Stimulated activated CD4-positive, alpha-beta T cell treated with anti-CD3 and anti-CD28 coated beads, Interleukin-12 subunit alpha, Interleukin-12 subunit beta, amount 100 ng/mL, for 4 hours (primary cell): ENCODE results near the gene SETD1A.
"Not testable (repeated sequence)": the region's sequence is repeated elsewhere in the genome, so short reads cannot be mapped to it uniquely, and the experiment has no call there.

Source experiments
- DNase-seq: peaks from one replicate; pipeline ENCODE4 v3.0.0-alpha.2; 2020

The SETD1A gene

GRCh38 chr16:31001507-31002249 lies 44.1 kb downstream of the SETD1A start:
- DNase-seq, result no peak

GRCh38 chr16:31002250-31002700 lies 44.7 kb downstream of the SETD1A start:
- DNase-seq, result no peak

- DNase-seq, result no peak
These were observed 45.3 kb downstream of the SETD1A start for GRCh38 chr16:31002862-31003341.

- no peak for DNase-seq
These were observed 46.2 kb downstream of the SETD1A start for GRCh38 chr16:31003744-31004143.

- no peak for DNase-seq
These were observed 47.1 kb downstream of the SETD1A start for GRCh38 chr16:31004658-31005057.

- DNase-seq, result no peak
These were observed 48.0 kb downstream of the SETD1A start for GRCh38 chr16:31005350-31006085.

GRCh38 chr16:31006086-31006385 lies 48.5 kb downstream of the SETD1A start:
- no peak for DNase-seq

- DNase-seq, result no peak
These were observed 49.0 kb downstream of the SETD1A start for GRCh38 chr16:31006589-31006988.

GRCh38 chr16:31007684-31008083 lies 50.1 kb downstream of the SETD1A start:
- DNase-seq, result no peak

GRCh38 chr16:31008149-31008548 lies 50.6 kb downstream of the SETD1A start:
- DNase-seq, result no peak

- DNase-seq, result no peak
These were observed 51.0 kb downstream of the SETD1A start for GRCh38 chr16:31008551-31008950.

GRCh38 chr16:31009120-31009519 lies 51.6 kb downstream of the SETD1A start:
- DNase-seq, result no peak

GRCh38 chr16:31009894-31010584 lies 52.5 kb downstream of the SETD1A start:
- DNase-seq, result no peak

- DNase-seq, result peak; percentile 53
These were observed 53.2 kb downstream of the SETD1A start, which contains the start of gene STX1B for GRCh38 chr16:31010585-31011325. STX1B (minus strand) TSS chr16:31010638; CDS start chr16:31010396, 242 bp downstream.

GRCh38 chr16:31011815-31012214 lies 54.3 kb downstream of the SETD1A start:
- not testable (repeated sequence) for DNase-seq

GRCh38 chr16:31013292-31013691 lies 55.7 kb downstream of the SETD1A start:
- not testable (repeated sequence) for DNase-seq

GRCh38 chr16:31016018-31016417 lies 58.5 kb downstream of the SETD1A start:
- no peak for DNase-seq

- DNase-seq, result not testable (repeated sequence)
These were observed 60.2 kb downstream of the SETD1A start for GRCh38 chr16:31017756-31018155.

- DNase-seq, result no peak
These were observed 63.0 kb downstream of the SETD1A start for GRCh38 chr16:31020536-31020935.

- no peak for DNase-seq
These were observed 65.1 kb downstream of the SETD1A start for GRCh38 chr16:31022544-31023251.

- DNase-seq, result no peak
These were observed 65.7 kb downstream of the SETD1A start for GRCh38 chr16:31023252-31023602.

- no peak for DNase-seq
These were observed 66.2 kb downstream of the SETD1A start for GRCh38 chr16:31023627-31024226.
